ENCODE data around the gene ETFDH. TPM values are rescaled to one million over a fixed set of nuclear protein-coding genes. Genes with fewer than 3 reads are reported as not detected.
A peak's percentile ranks its signal among the peaks of the same experiment; 100 is the strongest.

Gene ETFDH
- total and polyA plus RNA-seq, 9 of the 15 experiments (the other 6 are each of a cell fraction or from before 2014, with no cell fraction given) = 14.6 to 33.6 (median 25.9) TPM

DNA sequence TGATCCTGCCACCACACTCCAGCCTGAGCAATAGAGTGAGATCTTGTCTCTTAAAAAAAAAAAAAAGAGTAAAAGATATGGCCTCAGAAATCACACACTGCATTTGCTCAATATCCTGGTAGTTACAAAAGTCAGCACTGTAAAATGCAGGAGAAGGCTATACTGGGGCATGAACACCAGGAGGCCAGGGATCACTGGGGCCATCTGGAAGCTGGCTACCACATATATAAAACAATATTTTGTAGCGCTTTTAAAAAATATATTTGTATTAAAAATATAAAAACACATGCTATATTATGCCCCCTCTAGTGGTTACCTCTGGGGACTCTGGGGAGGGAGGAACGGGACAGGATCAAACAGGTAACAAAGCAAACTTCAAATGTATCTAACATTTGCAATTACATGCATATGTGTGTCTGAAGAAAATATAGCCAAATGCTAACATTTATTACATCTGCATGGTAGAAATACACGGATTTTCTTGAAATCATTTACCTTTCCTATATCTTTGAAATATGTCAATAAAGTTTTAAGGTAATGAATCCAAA is 4.4 kb upstream of the ETFDH start (continued):
- no peak for TF ChIP-seq RREB1 (CRISPR knock-in tag; IDR thresholded peaks at IDR 0.05)
- no peak for TF ChIP-seq MXI1 (IDR thresholded peaks at IDR 0.05; ENCODE audit: low read depth, low read length)
- TF ChIP-seq KDM5B (IDR thresholded peaks at IDR 0.05; ENCODE audit: insufficient replicate concordance, low read depth, low read length) = no peak
- TF ChIP-seq ZNF79 (CRISPR knock-in tag; IDR thresholded peaks at IDR 0.05; ENCODE audit: low read depth) = no peak
- no peak for TF ChIP-seq SREBF2 (CRISPR knock-in tag; IDR thresholded peaks at IDR 0.05)
- TF ChIP-seq NONO (IDR thresholded peaks at IDR 0.05; ENCODE audit: low read depth in 2 of 2, low read length in 1 of 2) = no peak
- TF ChIP-seq MXD1 (CRISPR knock-in tag; IDR thresholded peaks at IDR 0.05; ENCODE audit: borderline replicate concordance, poor library complexity, severe bottlenecking) = no peak
- no peak for TF ChIP-seq MEIS2 (IDR thresholded peaks at IDR 0.05; ENCODE audit: partially characterized antibody)
- TF ChIP-seq CREM (IDR thresholded peaks at IDR 0.05; ENCODE audit: low read depth) = no peak
- TF ChIP-seq EP300 (IDR thresholded peaks at IDR 0.05; ENCODE audit: low read length) = 0 out of 2 replicates have a peak, but pooled peaks have one; percentile 12
- TF ChIP-seq ZNF3 (CRISPR knock-in tag; IDR thresholded peaks at IDR 0.05) = no peak
- no peak for TF ChIP-seq ZC3H11A (IDR thresholded peaks at IDR 0.05; ENCODE audit: low read depth, low read length)

Data from K562 (cell line).